ENCODE measurements around the gene ACAP3.

- TF ChIP-seq CTCF (IDR thresholded peaks at IDR 0.05 in 4 of 5, conservative IDR thresholded peaks at IDR 0.05 in 1 of 5) = no peak
- TF ChIP-seq POLR2A (IDR thresholded peaks at IDR 0.05) = no peak
Observed at GRCh38 chr1:1245178-1245816, 62.4 kb downstream of the ACAP3 start.

All from gastrocnemius medialis (tissue), 4 donors.